ENCODE results near the gene FKBP14.

Gene FKBP14

GRCh38 chr7:29969738-29970137, 56.8 kb downstream of the FKBP14 start:
- no peaks in the 10 kb centered on the region for H3K27me3 ChIP-seq (ENCODE audit: insufficient read depth, poor library complexity, severe bottlenecking)

DNA sequence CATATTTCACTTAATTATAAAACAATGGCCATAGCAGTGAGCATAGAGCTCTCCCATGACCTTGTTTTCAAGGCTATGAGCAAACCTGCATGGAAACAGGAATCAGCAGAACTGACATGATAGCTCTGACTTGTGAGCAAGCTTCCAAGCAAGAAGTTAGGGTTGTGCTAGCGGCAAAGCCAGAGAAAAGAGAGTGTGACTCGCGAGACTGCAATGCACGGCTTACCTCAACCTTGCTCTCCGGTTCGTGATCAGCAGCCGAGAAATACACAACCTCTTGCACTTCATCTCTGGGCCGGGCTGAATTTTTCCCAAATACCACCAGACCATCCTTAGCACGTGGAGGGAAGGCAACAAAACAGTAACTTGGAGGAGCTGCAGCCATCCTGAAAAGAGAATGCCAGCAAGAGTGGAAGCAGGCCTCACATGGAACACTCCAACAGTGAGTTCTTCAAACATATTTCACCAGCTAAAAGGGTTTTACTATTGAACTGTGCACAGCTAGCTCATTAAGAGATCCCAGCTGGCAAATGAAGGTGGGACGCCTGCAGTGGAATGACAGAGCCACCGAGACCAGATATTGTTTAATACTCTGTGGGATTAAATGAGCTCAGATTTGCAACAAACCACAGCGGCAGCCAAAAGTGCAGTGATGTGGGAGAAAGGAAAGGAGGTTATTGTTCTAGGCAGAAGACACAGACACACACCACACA, 57.7 kb downstream of the FKBP14 start:
- Histone ChIP-seq H3K27me3 (ENCODE audit: insufficient read depth, poor library complexity, severe bottlenecking) (no peaks in the 10 kb centered on the region), H3K4me3 (replicated peaks; ENCODE audit: insufficient read depth, low read length) (no peak overlapping the region), H3K27ac (replicated peaks) (no peak overlapping the region)
- DNase-seq (ENCODE audit: low read depth in 1 of 2, low spot score in 1 of 2): no peak
- no peak for TF ChIP-seq GABPA (IDR thresholded peaks at IDR 0.05; ENCODE audit: low read depth)
- no peak for TF ChIP-seq SPI1 (IDR thresholded peaks at IDR 0.05; ENCODE audit: borderline replicate concordance, low read depth)
- TF ChIP-seq POLR2AphosphoS5 (IDR thresholded peaks at IDR 0.05; ENCODE audit: low read depth): no peak
- no peak for TF ChIP-seq CTCF (IDR thresholded peaks at IDR 0.05; ENCODE audit: insufficient read depth, low read length)
- TF ChIP-seq, protein P1, sequence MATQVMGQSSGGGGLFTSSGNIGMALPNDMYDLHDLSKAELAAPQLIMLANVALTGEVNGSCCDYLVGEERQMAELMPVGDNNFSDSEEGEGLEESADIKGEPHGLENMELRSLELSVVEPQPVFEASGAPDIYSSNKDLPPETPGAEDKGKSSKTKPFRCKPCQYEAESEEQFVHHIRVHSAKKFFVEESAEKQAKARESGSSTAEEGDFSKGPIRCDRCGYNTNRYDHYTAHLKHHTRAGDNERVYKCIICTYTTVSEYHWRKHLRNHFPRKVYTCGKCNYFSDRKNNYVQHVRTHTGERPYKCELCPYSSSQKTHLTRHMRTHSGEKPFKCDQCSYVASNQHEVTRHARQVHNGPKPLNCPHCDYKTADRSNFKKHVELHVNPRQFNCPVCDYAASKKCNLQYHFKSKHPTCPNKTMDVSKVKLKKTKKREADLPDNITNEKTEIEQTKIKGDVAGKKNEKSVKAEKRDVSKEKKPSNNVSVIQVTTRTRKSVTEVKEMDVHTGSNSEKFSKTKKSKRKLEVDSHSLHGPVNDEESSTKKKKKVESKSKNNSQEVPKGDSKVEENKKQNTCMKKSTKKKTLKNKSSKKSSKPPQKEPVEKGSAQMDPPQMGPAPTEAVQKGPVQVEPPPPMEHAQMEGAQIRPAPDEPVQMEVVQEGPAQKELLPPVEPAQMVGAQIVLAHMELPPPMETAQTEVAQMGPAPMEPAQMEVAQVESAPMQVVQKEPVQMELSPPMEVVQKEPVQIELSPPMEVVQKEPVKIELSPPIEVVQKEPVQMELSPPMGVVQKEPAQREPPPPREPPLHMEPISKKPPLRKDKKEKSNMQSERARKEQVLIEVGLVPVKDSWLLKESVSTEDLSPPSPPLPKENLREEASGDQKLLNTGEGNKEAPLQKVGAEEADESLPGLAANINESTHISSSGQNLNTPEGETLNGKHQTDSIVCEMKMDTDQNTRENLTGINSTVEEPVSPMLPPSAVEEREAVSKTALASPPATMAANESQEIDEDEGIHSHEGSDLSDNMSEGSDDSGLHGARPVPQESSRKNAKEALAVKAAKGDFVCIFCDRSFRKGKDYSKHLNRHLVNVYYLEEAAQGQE (IDR thresholded peaks at IDR 0.05; ENCODE audit: insufficient replicate concordance, low read depth): no peak

More at GRCh38 chr7:29969738-29970137, 56.8 kb downstream of the FKBP14 start:
- TF ChIP-seq, protein P1 (IDR thresholded peaks at IDR 0.05; ENCODE audit: insufficient replicate concordance, low read depth): no peak
- TF ChIP-seq GABPA (IDR thresholded peaks at IDR 0.05; ENCODE audit: low read depth) (no peak), SPI1 (IDR thresholded peaks at IDR 0.05; ENCODE audit: borderline replicate concordance, low read depth) (no peak), POLR2AphosphoS5 (IDR thresholded peaks at IDR 0.05; ENCODE audit: low read depth) (no peak), CTCF (IDR thresholded peaks at IDR 0.05; ENCODE audit: insufficient read depth, low read length) (no peak)
- H3K4me3 ChIP-seq (replicated peaks; ENCODE audit: insufficient read depth, low read length): no peak overlapping the region
- no peak for DNase-seq (ENCODE audit: low read depth in 1 of 2, low spot score in 1 of 2)
- H3K27ac ChIP-seq (replicated peaks): no peak overlapping the region

- no peak for DNase-seq (ENCODE audit: low read depth in 1 of 2, low spot score in 1 of 2)
- Histone ChIP-seq H3K27ac (replicated peaks) (no peak overlapping the region), H3K27me3 (ENCODE audit: insufficient read depth, poor library complexity, severe bottlenecking) (no peaks in the 10 kb centered on the region), H3K4me3 (replicated peaks; ENCODE audit: insufficient read depth, low read length) (no peak overlapping the region)
- TF ChIP-seq GABPA (IDR thresholded peaks at IDR 0.05; ENCODE audit: low read depth) (no peak), CTCF (IDR thresholded peaks at IDR 0.05; ENCODE audit: insufficient read depth, low read length) (no peak), SPI1 (IDR thresholded peaks at IDR 0.05; ENCODE audit: borderline replicate concordance, low read depth) (no peak), POLR2AphosphoS5 (IDR thresholded peaks at IDR 0.05; ENCODE audit: low read depth) (no peak)
- TF ChIP-seq, protein P1 (IDR thresholded peaks at IDR 0.05; ENCODE audit: insufficient replicate concordance, low read depth): no peak
These were observed 61.5 kb downstream of the FKBP14 start for GRCh38 chr7:29965030-29965429.
